Measurements from ENCODE around the gene YOD1. TPM values are rescaled to one million over a fixed set of nuclear protein-coding genes. Genes with fewer than 3 reads are reported as not detected.

Gene YOD1
- total and polyA plus RNA-seq, 2 of the 4 experiments (the other 2 are of a cell fraction) = 1.8 to 5.4 TPM

DNA sequence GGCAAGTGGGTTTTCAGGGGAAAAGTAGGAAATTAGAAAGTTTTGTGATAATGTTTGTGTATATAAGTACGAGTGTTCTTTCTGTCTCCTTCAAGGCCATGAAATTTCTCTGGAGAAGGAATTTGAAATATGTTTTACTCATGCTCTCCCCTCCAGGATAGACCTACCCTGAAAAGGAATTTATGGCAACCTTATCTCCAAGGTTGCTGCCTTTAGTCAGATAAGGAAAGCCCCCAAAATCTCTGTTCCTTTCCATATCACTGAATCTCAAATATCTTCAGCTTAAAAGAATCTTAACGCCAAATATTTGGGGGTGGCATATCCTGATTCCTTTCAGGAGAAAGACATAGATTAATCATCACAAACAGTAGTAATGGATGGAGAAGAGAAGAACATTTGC lies 37.2 kb upstream of the YOD1 start:
- no peak overlapping the region for H2BK5ac ChIP-seq (ENCODE audit: low read depth, low read length, poor library complexity, severe bottlenecking)
- no peak overlapping the region for H3K4me3 ChIP-seq (ENCODE audit: insufficient read depth, low read depth, low read length)
- no peak overlapping the region for H3K9ac ChIP-seq (ENCODE audit: low read depth, low read length)
- H4K5ac ChIP-seq (ENCODE audit: low read depth, low read length) = no peak overlapping the region
- no peak overlapping the region for H2BK20ac ChIP-seq (ENCODE audit: low read depth, low read length)
- H3K14ac ChIP-seq (replicated peaks; ENCODE audit: low read depth, low read length) = no peak overlapping the region
- H3K36me3 ChIP-seq (ENCODE audit: control insufficient read depth, insufficient read depth, low read length) = no peaks in the 10 kb centered on the region
- no peaks in the 10 kb centered on the region for H3K9me3 ChIP-seq (ENCODE audit: control insufficient read depth, insufficient read depth, low read length)
- no peak overlapping the region for H2BK120ac ChIP-seq (ENCODE audit: low read depth, low read length)
- H2AK9ac ChIP-seq (replicated peaks; ENCODE audit: low read depth, low read length, poor library complexity) = no peak overlapping the region
- H3K18ac ChIP-seq (ENCODE audit: low read depth, low read length) = no peak overlapping the region
- no peaks in the 10 kb centered on the region for H3K4me1 ChIP-seq (ENCODE audit: control insufficient read depth, insufficient read depth, low read length)
- in situ Hi-C loops (cut with MboI; ENCODE audit: low sequenced_read_pairs) (no loop called here), intact Hi-C loops (cut with micrococcal nuclease) (no loop called here), dilution Hi-C loops (cut with HindIII; ENCODE audit: low sequenced_read_pairs, unreplicated experiment) (no loop called here)
- H4K91ac ChIP-seq (ENCODE audit: insufficient read depth, low read depth, low read length) = no peak overlapping the region
- no TSS peak for BruUV-seq (replicated peaks)
- no peaks in the 10 kb centered on the region for H3K79me1 ChIP-seq (ENCODE audit: low read depth in 1 of 2, low read length in 2 of 2)
- CTCF ChIA-PET = no interaction called here
- no peak overlapping the region for H2BK15ac ChIP-seq (ENCODE audit: low read depth, low read length)
- no peak overlapping the region for H3K4me2 ChIP-seq (ENCODE audit: low read depth, low read length)
- no CpG with 5 or more reads among the region's 2 CpGs for whole genome bisulfite sequencing, 2 experiments (ENCODE audit: extremely low coverage in 2 of 2, insufficient read length in 1 of 2)
- H3K4ac ChIP-seq (ENCODE audit: low read depth, low read length) = no peak overlapping the region
- H2AK5ac ChIP-seq (ENCODE audit: low read depth, low read length) = no peak overlapping the region
- DNase-seq (no peak), ATAC-seq (ENCODE audit: low read depth) (peak; percentile 27; the same call in 1 of the 2 replicates)
- peaks cover 8% of the 10 kb centered on the region for H3K27me3 ChIP-seq (ENCODE audit: control insufficient read depth, insufficient read depth, low read length)
- TF ChIP-seq, protein P1, sequence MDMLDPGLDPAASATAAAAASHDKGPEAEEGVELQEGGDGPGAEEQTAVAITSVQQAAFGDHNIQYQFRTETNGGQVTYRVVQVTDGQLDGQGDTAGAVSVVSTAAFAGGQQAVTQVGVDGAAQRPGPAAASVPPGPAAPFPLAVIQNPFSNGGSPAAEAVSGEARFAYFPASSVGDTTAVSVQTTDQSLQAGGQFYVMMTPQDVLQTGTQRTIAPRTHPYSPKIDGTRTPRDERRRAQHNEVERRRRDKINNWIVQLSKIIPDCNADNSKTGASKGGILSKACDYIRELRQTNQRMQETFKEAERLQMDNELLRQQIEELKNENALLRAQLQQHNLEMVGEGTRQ (IDR thresholded peaks at IDR 0.05; ENCODE audit: low read depth, low read length) = no peak
- no peaks in the 10 kb centered on the region for H3K9me1 ChIP-seq (ENCODE audit: insufficient read depth, low read length)
- H4K20me1 ChIP-seq (ENCODE audit: insufficient read depth, low read length) = no peaks in the 10 kb centered on the region
- no peak overlapping the region for H3K23ac ChIP-seq (ENCODE audit: low read depth, low read length)
- no peak overlapping the region for H3K27ac ChIP-seq (ENCODE audit: insufficient read depth, low read length)
- H4K8ac ChIP-seq (ENCODE audit: low read depth in 2 of 2, low read length in 2 of 2) = no peak overlapping the region
- H3K56ac ChIP-seq (ENCODE audit: extremely low read depth, insufficient read depth, low read length) = no peak overlapping the region
- POLR2A ChIA-PET (ENCODE audit: unreplicated experiment) = no interaction called here
- no peak overlapping the region for H2AFZ ChIP-seq (replicated peaks; ENCODE audit: low read length, poor library complexity)

Measured in IMR-90 (cell line).